HG02759 (cell line): ENCODE results near the gene ARID5B.
A peak's percentile ranks its signal among the peaks of the same experiment; 100 is the strongest.

Source experiments
- ATAC-seq: cut with Tn5 transposase; IDR thresholded peaks from one replicate; pipeline ENCODE4 v1.9.1; 2021; ENCODE audit warnings: mild to moderate bottlenecking, moderate library complexity; ENCODE audit not compliant: unreplicated experiment

ARID5B gene

GRCh38 chr10:62112300-62112699 is 210.8 kb downstream of the ARID5B start:
- no peak for ATAC-seq

GRCh38 chr10:62112963-62113362 is 211.5 kb downstream of the ARID5B start:
- no peak for ATAC-seq

GRCh38 chr10:62113680-62114079 is 212.2 kb downstream of the ARID5B start:
- ATAC-seq: no peak

GRCh38 chr10:62115321-62115720 is 213.8 kb downstream of the ARID5B start:
- no peak for ATAC-seq

- ATAC-seq: no peak
Measured at GRCh38 chr10:62115842-62116241, 214.3 kb downstream of the ARID5B start.

GRCh38 chr10:62116896-62117295 is 215.4 kb downstream of the ARID5B start:
- no peak for ATAC-seq

GRCh38 chr10:62121187-62121530 is 219.7 kb downstream of the ARID5B start:
- no peak for ATAC-seq

- ATAC-seq: no peak
Measured at GRCh38 chr10:62127975-62128374, 226.5 kb downstream of the ARID5B start.

GRCh38 chr10:62130948-62131347 is 229.4 kb downstream of the ARID5B start:
- ATAC-seq: no peak

GRCh38 chr10:62131724-62132123 is 230.2 kb downstream of the ARID5B start:
- no peak for ATAC-seq

- ATAC-seq: peak; percentile 81
Measured at GRCh38 chr10:62133618-62134017, 232.1 kb downstream of the ARID5B start.

GRCh38 chr10:62136931-62137330 is 235.4 kb downstream of the ARID5B start:
- ATAC-seq: no peak
